ENCODE results near the gene VIPR2.

- TF ChIP-seq CTCF (IDR thresholded peaks at IDR 0.05; ENCODE audit: borderline replicate concordance, extremely low read depth, low read length, poor library complexity, severe bottlenecking): no peak
- TF ChIP-seq EZH2 (IDR thresholded peaks at IDR 0.05; ENCODE audit: borderline replicate concordance, low read depth, low read length, severe bottlenecking): no peak
Measured at GRCh38 chr7:159015081-159015453, 129.6 kb downstream of the VIPR2 start.
